Measurements from ENCODE around the gene EPB41L2.
A peak's percentile ranks its signal among the peaks of the same experiment; 100 is the strongest.
"Not testable (repeated sequence)": the region's sequence is repeated elsewhere in the genome, so short reads cannot be mapped to it uniquely, and the experiment has no call there.

EPB41L2 gene

DNA sequence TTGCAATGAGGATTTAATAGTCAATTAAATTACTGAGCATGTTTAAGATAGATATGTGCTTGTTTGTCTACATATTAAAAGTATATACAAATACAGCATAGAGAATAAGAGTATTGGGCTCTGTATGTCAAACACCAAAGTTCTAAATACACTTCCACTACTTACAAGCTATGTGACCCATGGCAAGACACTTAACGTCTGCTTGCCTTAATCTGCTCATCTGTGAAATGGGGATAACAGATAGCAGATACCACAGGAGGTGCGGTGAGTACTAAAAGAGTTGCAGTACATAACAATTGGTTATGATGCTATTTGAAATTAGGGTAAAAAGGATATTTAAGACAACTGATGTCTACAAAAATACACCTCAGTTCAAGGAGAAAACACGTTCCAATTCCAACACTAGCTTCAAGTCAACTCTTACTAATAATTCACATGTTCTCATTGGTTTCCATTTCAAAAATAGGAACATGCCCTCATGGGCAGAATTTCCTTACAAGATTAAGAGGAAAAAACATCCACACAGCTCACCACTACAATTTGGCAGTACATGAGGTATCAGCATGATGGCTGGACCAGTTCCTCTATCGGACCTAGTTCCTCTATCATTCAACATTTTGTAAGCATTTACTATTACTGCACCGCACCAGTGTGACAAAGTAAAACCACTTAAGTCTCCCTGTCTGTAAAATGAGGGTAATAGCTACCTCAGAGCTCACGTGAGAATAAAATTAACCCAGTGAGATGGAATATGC lies 134.7 kb downstream of the EPB41L2 start:
- no peak overlapping the region for H3K4me3 ChIP-seq (ENCODE audit: low read length in 2 of 2)
- peak overlapping the region in 1 of 2 donors; percentile 4 for H3K27ac ChIP-seq (ENCODE audit: low read depth in 2 of 2, low read length in 2 of 2)
- H3K9ac ChIP-seq (ENCODE audit: low read depth in 1 of 2, low read length in 2 of 2), result no peak overlapping the region
- peaks cover 0 to 4% of the 10 kb centered on the region in 2 donors for H3K36me3 ChIP-seq (ENCODE audit: control insufficient read depth in 2 of 2, insufficient read depth in 2 of 2, low read length in 2 of 2)
- no peaks in the 10 kb centered on the region for H3K9me3 ChIP-seq (ENCODE audit: control insufficient read depth in 2 of 2, low read length in 2 of 2)
- H3K4me1 ChIP-seq (ENCODE audit: control insufficient read depth in 2 of 2, insufficient read depth in 2 of 2, low read length in 2 of 2), result no peaks in the 10 kb centered on the region
- no peaks in the 10 kb centered on the region for H3K27me3 ChIP-seq (ENCODE audit: control insufficient read depth in 2 of 2, insufficient read depth in 2 of 2, low read length in 2 of 2)

DNA sequence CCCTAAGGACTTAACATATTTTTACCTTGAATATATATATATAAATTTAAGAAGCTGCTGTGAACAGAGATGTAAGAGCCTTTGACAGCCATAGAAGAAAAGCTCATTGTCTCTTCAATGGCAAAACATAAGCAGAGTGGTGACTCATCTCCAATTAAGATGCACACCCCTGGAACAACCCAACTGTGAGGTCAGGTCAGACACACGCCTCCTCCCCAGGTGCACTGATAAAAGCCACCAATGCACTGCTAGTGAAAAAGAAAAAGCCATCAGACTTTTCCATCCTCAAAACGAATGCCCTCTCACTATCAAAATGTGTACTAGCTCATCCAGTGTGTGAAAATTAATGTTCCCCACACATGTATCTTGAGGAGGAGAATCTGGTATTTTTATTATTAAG lies 135.7 kb downstream of the EPB41L2 start:
- no peak overlapping the region for H3K4me3 ChIP-seq (ENCODE audit: low read length in 2 of 2)
- H3K9ac ChIP-seq (ENCODE audit: low read depth in 1 of 2, low read length in 2 of 2), result no peak overlapping the region
- peaks cover 0 to 4% of the 10 kb centered on the region in 2 donors for H3K36me3 ChIP-seq (ENCODE audit: control insufficient read depth in 2 of 2, insufficient read depth in 2 of 2, low read length in 2 of 2)

GRCh38 chr6:130923350-130923749 lies 139.7 kb downstream of the EPB41L2 start:
- Histone ChIP-seq H3K27me3 (ENCODE audit: control insufficient read depth in 2 of 2, insufficient read depth in 2 of 2, low read length in 2 of 2) (no peaks in the 10 kb centered on the region), H3K4me1 (ENCODE audit: control insufficient read depth in 2 of 2, insufficient read depth in 2 of 2, low read length in 2 of 2) (no peaks in the 10 kb centered on the region), H3K36me3 (ENCODE audit: control insufficient read depth in 2 of 2, insufficient read depth in 2 of 2, low read length in 2 of 2) (peaks cover 0 to 4% of the 10 kb centered on the region in 2 donors), H3K4me3 (ENCODE audit: low read length in 2 of 2) (no peak overlapping the region), H3K27ac (ENCODE audit: low read depth in 2 of 2, low read length in 2 of 2) (no peak overlapping the region), H3K9ac (ENCODE audit: low read depth in 1 of 2, low read length in 2 of 2) (no peak overlapping the region), H3K9me3 (ENCODE audit: control insufficient read depth in 2 of 2, low read length in 2 of 2) (no peaks in the 10 kb centered on the region)

More for the DNA sequence above, 135.7 kb downstream of the EPB41L2 start:
- no peak overlapping the region for H3K27ac ChIP-seq (ENCODE audit: low read depth in 2 of 2, low read length in 2 of 2)
- H3K27me3 ChIP-seq (ENCODE audit: control insufficient read depth in 2 of 2, insufficient read depth in 2 of 2, low read length in 2 of 2), result no peaks in the 10 kb centered on the region
- H3K4me1 ChIP-seq (ENCODE audit: control insufficient read depth in 2 of 2, insufficient read depth in 2 of 2, low read length in 2 of 2), result no peaks in the 10 kb centered on the region
- no peaks in the 10 kb centered on the region for H3K9me3 ChIP-seq (ENCODE audit: control insufficient read depth in 2 of 2, low read length in 2 of 2)

- Histone ChIP-seq H3K27ac (ENCODE audit: low read depth in 2 of 2, low read length in 2 of 2) (no peak overlapping the region), H3K4me1 (ENCODE audit: control insufficient read depth in 2 of 2, insufficient read depth in 2 of 2, low read length in 2 of 2) (no peaks in the 10 kb centered on the region), H3K9me3 (ENCODE audit: control insufficient read depth in 2 of 2, low read length in 2 of 2) (no peaks in the 10 kb centered on the region), H3K4me3 (ENCODE audit: low read length in 2 of 2) (no peak overlapping the region), H3K36me3 (ENCODE audit: control insufficient read depth in 2 of 2, insufficient read depth in 2 of 2, low read length in 2 of 2) (peaks cover 0 to 4% of the 10 kb centered on the region in 2 donors), H3K27me3 (ENCODE audit: control insufficient read depth in 2 of 2, insufficient read depth in 2 of 2, low read length in 2 of 2) (no peaks in the 10 kb centered on the region), H3K9ac (ENCODE audit: low read depth in 1 of 2, low read length in 2 of 2) (no peak overlapping the region)
These were observed 140.1 kb downstream of the EPB41L2 start for GRCh38 chr6:130922922-130923321.

GRCh38 chr6:130920969-130921368 lies 142.1 kb downstream of the EPB41L2 start:
- peaks cover 0 to 1% of the 10 kb centered on the region in 2 donors for H3K36me3 ChIP-seq (ENCODE audit: control insufficient read depth in 2 of 2, insufficient read depth in 2 of 2, low read length in 2 of 2)
- no peak overlapping the region for H3K27ac ChIP-seq (ENCODE audit: low read depth in 2 of 2, low read length in 2 of 2)
- no peaks in the 10 kb centered on the region for H3K4me1 ChIP-seq (ENCODE audit: control insufficient read depth in 2 of 2, insufficient read depth in 2 of 2, low read length in 2 of 2)
- no peak overlapping the region for H3K4me3 ChIP-seq (ENCODE audit: low read length in 2 of 2)
- no peaks in the 10 kb centered on the region for H3K9me3 ChIP-seq (ENCODE audit: control insufficient read depth in 2 of 2, low read length in 2 of 2)
- H3K27me3 ChIP-seq (ENCODE audit: control insufficient read depth in 2 of 2, insufficient read depth in 2 of 2, low read length in 2 of 2), result no peaks in the 10 kb centered on the region
- no peak overlapping the region for H3K9ac ChIP-seq (ENCODE audit: low read depth in 1 of 2, low read length in 2 of 2)

GRCh38 chr6:130918171-130918570 lies 144.9 kb downstream of the EPB41L2 start:
- no peak overlapping the region for H3K4me3 ChIP-seq (ENCODE audit: low read length in 2 of 2)
- no peaks in the 10 kb centered on the region for H3K4me1 ChIP-seq (ENCODE audit: control insufficient read depth in 2 of 2, insufficient read depth in 2 of 2, low read length in 2 of 2)
- no peak overlapping the region for H3K9ac ChIP-seq (ENCODE audit: low read depth in 1 of 2, low read length in 2 of 2)
- H3K27ac ChIP-seq (ENCODE audit: low read depth in 2 of 2, low read length in 2 of 2), result no peak overlapping the region
- H3K36me3 ChIP-seq (ENCODE audit: control insufficient read depth in 2 of 2, insufficient read depth in 2 of 2, low read length in 2 of 2), result no peaks in the 10 kb centered on the region
- H3K27me3 ChIP-seq (ENCODE audit: control insufficient read depth in 2 of 2, insufficient read depth in 2 of 2, low read length in 2 of 2), result no peaks in the 10 kb centered on the region
- no peaks in the 10 kb centered on the region for H3K9me3 ChIP-seq (ENCODE audit: control insufficient read depth in 2 of 2, low read length in 2 of 2)

DNA sequence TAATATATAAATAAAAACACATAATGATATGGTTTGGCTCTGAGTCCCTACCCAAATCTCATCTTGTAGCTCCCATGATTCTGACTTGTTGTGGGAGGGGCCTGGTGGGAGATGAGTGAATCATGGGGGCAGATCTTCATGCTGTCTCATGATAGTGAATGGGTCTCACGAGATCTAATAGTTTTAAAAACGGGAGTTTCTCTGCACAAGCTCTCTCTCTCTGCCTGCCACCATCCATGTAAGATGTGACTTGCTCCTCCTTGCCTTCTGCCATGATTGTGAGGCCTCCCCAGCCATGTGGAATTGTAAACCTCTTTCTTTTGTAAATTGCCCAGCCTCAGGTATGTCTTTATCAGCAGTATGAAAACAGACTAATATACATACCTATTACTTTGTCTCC lies 147.4 kb downstream of the EPB41L2 start:
- H3K27ac ChIP-seq (ENCODE audit: low read depth in 2 of 2, low read length in 2 of 2); H3K9me3 ChIP-seq (ENCODE audit: control insufficient read depth in 2 of 2, low read length in 2 of 2); H3K36me3 ChIP-seq (ENCODE audit: control insufficient read depth in 2 of 2, insufficient read depth in 2 of 2, low read length in 2 of 2); H3K4me1 ChIP-seq (ENCODE audit: control insufficient read depth in 2 of 2, insufficient read depth in 2 of 2, low read length in 2 of 2); H3K9ac ChIP-seq (ENCODE audit: low read depth in 1 of 2, low read length in 2 of 2); H3K4me3 ChIP-seq (ENCODE audit: low read length in 2 of 2); H3K27me3 ChIP-seq (ENCODE audit: control insufficient read depth in 2 of 2, insufficient read depth in 2 of 2, low read length in 2 of 2): not testable (repeated sequence)

DNA sequence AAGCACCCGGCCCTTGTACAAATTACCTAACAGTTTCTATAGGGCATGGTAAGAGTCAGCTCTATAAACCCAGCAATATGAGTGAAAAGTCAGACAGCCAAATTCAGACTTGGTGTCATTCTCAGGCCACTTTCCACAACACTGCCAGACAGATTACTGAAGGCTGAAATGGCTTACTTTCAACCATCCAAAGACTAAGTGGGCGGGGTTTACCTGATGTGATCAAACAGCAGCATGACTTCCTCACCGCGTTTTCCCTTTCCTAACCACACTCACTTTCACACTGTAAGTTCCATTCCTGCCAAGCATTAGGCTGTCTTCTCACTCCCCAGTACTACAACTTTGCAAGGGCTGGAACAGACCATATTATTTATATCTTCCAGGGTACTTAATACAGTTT lies 149.9 kb downstream of the EPB41L2 start:
- H3K4me1 ChIP-seq (ENCODE audit: control insufficient read depth in 2 of 2, insufficient read depth in 2 of 2, low read length in 2 of 2), result peaks cover under 1 to 1% of the 10 kb centered on the region in 2 donors
- H3K9ac ChIP-seq (ENCODE audit: low read depth in 1 of 2, low read length in 2 of 2), result no peak overlapping the region
- no peaks in the 10 kb centered on the region for H3K27me3 ChIP-seq (ENCODE audit: control insufficient read depth in 2 of 2, insufficient read depth in 2 of 2, low read length in 2 of 2)
- no peaks in the 10 kb centered on the region for H3K36me3 ChIP-seq (ENCODE audit: control insufficient read depth in 2 of 2, insufficient read depth in 2 of 2, low read length in 2 of 2)
- H3K9me3 ChIP-seq (ENCODE audit: control insufficient read depth in 2 of 2, low read length in 2 of 2), result no peaks in the 10 kb centered on the region
- H3K4me3 ChIP-seq (ENCODE audit: low read length in 2 of 2), result no peak overlapping the region
- H3K27ac ChIP-seq (ENCODE audit: low read depth in 2 of 2, low read length in 2 of 2), result no peak overlapping the region

GRCh38 chr6:130912434-130912833 lies 150.6 kb downstream of the EPB41L2 start:
- H3K9ac ChIP-seq (ENCODE audit: low read depth in 1 of 2, low read length in 2 of 2), result no peak overlapping the region
- no peak overlapping the region for H3K4me3 ChIP-seq (ENCODE audit: low read length in 2 of 2)
- no peaks in the 10 kb centered on the region for H3K36me3 ChIP-seq (ENCODE audit: control insufficient read depth in 2 of 2, insufficient read depth in 2 of 2, low read length in 2 of 2)
- no peaks in the 10 kb centered on the region for H3K27me3 ChIP-seq (ENCODE audit: control insufficient read depth in 2 of 2, insufficient read depth in 2 of 2, low read length in 2 of 2)
- peaks cover 4 to 7% of the 10 kb centered on the region in 2 donors for H3K4me1 ChIP-seq (ENCODE audit: control insufficient read depth in 2 of 2, insufficient read depth in 2 of 2, low read length in 2 of 2)
- H3K27ac ChIP-seq (ENCODE audit: low read depth in 2 of 2, low read length in 2 of 2), result no peak overlapping the region
- H3K9me3 ChIP-seq (ENCODE audit: control insufficient read depth in 2 of 2, low read length in 2 of 2), result no peaks in the 10 kb centered on the region

- peaks cover 4 to 11% of the 10 kb centered on the region in 2 donors for H3K4me1 ChIP-seq (ENCODE audit: control insufficient read depth in 2 of 2, insufficient read depth in 2 of 2, low read length in 2 of 2)
- no peaks in the 10 kb centered on the region for H3K27me3 ChIP-seq (ENCODE audit: control insufficient read depth in 2 of 2, insufficient read depth in 2 of 2, low read length in 2 of 2)
- no peak overlapping the region for H3K27ac ChIP-seq (ENCODE audit: low read depth in 2 of 2, low read length in 2 of 2)
- H3K4me3 ChIP-seq (ENCODE audit: low read length in 2 of 2), result no peak overlapping the region
- H3K9me3 ChIP-seq (ENCODE audit: control insufficient read depth in 2 of 2, low read length in 2 of 2), result no peaks in the 10 kb centered on the region
- H3K9ac ChIP-seq (ENCODE audit: low read depth in 1 of 2, low read length in 2 of 2), result no peak overlapping the region
- no peaks in the 10 kb centered on the region for H3K36me3 ChIP-seq (ENCODE audit: control insufficient read depth in 2 of 2, insufficient read depth in 2 of 2, low read length in 2 of 2)
These were observed 154.1 kb downstream of the EPB41L2 start for GRCh38 chr6:130908958-130909357.

All from mucosa of rectum (tissue), 2 donors.